ENCODE data around the gene COX8A.

COX8A gene

DNA sequence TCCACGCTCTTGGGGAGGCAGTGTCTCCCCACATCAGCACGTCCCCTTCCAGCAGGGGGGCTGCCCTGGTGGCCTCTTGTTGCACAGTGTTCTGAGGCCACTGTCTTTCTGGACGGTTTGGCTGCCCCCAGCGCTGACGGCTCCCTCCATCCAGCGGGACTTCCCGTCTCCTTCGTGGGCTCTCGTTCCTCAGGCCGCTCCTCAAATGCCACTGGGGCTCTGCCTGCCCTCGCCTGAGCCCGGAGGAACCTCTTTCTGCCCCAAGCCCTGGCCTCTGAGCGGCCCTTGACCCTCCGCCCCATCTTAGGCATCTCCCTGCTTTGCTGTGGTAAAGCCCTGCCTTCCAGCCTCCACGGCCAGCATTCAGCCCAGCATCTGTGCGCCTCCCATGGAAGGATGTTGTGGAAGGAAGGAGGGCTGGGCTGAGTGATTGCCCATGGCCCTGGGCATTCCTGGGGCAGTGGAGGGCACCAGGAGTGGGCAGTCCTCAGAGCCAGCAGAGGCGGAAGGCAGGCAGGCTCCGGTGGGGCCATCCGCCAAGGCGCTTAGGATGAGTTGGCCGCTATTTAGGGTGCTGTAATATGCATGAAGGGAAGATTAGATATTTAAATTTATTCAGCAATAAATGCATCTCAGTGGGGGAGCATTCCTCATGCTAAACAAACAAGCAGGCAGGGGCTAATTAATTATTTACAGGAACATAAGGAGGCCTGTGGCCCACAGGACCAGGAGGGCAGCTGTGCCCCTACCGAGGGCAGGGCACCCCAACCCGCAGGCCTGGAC is 29.6 kb downstream of the COX8A start:
- DNase-seq (ENCODE audit: low read depth) = no peak
- TF ChIP-seq, protein P1, sequence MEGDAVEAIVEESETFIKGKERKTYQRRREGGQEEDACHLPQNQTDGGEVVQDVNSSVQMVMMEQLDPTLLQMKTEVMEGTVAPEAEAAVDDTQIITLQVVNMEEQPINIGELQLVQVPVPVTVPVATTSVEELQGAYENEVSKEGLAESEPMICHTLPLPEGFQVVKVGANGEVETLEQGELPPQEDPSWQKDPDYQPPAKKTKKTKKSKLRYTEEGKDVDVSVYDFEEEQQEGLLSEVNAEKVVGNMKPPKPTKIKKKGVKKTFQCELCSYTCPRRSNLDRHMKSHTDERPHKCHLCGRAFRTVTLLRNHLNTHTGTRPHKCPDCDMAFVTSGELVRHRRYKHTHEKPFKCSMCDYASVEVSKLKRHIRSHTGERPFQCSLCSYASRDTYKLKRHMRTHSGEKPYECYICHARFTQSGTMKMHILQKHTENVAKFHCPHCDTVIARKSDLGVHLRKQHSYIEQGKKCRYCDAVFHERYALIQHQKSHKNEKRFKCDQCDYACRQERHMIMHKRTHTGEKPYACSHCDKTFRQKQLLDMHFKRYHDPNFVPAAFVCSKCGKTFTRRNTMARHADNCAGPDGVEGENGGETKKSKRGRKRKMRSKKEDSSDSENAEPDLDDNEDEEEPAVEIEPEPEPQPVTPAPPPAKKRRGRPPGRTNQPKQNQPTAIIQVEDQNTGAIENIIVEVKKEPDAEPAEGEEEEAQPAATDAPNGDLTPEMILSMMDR (IDR thresholded peaks at IDR 0.05; ENCODE audit: low read length, missing control alignments) = no peak
- H3K4me3 ChIP-seq (replicated peaks; ENCODE audit: low read depth, low read length) = no peak overlapping the region

DNA sequence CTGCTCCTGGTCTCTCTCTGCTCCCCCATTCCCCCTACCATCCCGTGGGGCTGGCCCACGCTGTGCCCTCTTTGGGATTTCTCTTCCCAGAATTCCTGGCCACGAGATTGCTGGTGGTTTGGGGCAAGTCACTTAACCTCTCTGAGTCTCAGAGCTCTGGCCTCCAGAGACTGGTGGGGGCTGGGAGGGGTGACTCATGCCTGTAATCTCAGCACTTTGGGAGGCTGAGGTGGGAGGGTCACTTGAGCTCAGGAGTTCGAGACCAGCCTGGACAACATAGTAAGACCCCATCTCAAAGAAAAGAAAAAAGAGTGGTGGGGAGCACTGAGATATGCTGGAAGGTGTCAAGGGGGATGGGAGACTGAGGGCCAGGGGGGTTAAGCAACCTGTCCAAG is 30.2 kb downstream of the COX8A start:
- no peak overlapping the region for H3K4me3 ChIP-seq (replicated peaks; ENCODE audit: low read depth, low read length)
- no peak for DNase-seq (ENCODE audit: low read depth)
- TF ChIP-seq, protein P1 (IDR thresholded peaks at IDR 0.05; ENCODE audit: low read length, missing control alignments) = no peak

DNA sequence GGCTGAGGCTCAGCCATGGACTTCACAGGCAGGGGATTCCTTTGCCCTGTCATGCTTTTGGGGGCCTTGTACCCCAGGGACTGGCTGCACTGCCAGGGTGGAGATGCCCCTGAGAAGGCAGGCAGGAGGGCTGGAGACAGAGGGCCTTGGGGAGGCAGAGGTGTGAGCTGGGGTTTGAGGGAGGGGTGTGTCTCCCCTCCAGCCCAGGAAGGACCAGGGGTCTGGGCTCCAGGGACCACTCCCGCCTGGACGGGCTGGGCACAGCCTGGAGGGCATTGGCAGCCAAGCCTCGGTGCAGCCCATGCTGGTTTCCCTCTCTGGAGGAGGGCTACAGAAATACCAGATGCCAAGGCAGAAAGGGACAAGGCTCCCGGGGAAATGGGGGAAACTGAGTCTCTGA is 31.3 kb downstream of the COX8A start:
- no peak overlapping the region for H3K4me3 ChIP-seq (replicated peaks; ENCODE audit: low read depth, low read length)
- TF ChIP-seq, protein P1 (IDR thresholded peaks at IDR 0.05; ENCODE audit: low read length, missing control alignments) = no peak
- DNase-seq (ENCODE audit: low read depth) = no peak

DNA sequence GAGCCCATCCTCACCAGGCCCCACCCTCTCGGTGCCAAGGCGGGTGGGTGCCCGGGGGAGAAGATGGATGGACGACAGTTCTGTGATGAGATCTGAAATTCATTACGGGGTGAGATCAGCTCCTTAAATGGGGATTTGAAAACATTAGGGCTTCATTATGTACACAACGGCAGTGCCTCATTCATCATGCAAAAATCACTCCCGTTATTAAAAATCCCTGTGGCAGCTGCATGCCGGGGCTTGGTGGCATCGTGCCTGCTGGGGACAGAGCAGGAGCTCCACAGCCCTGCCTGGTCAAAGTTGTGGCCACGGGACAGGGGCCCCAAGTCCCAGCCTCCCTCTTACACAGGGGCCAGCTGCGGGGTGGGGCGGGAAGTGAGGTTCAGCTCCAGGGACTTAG is 32.0 kb downstream of the COX8A start:
- TF ChIP-seq, protein P1 (IDR thresholded peaks at IDR 0.05; ENCODE audit: low read length, missing control alignments) = no peak
- no peak for DNase-seq (ENCODE audit: low read depth)
- H3K4me3 ChIP-seq (replicated peaks; ENCODE audit: low read depth, low read length) = no peak overlapping the region

DNA sequence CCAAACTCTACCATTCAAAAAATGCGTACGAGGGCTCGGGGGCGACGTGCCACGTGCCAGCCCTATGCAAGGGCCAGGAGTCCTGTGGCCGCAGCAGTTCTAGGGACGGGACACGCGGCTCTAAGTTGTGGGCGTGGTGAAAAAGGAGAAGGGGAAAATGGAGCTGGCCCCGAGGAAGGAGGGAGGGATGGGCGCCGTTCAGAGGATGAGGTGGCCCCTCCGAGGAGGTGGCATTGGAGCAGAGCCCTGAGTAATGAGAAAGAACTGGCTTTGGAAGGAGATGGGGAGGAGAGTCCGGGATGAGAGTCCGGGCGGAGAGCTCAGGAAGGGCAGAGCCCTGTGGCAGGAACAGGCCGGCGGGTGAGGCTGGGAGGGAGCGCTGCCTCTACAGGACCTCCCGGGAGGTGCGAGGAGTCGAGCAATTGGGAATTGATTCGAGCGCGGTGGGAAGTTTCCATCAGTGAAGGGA is 32.8 kb downstream of the COX8A start:
- H3K4me3 ChIP-seq (replicated peaks; ENCODE audit: low read depth, low read length) = no peak overlapping the region
- DNase-seq (ENCODE audit: low read depth) = peak; percentile 10
- TF ChIP-seq, protein P1 (IDR thresholded peaks at IDR 0.05; ENCODE audit: low read length, missing control alignments) = no peak

DNA sequence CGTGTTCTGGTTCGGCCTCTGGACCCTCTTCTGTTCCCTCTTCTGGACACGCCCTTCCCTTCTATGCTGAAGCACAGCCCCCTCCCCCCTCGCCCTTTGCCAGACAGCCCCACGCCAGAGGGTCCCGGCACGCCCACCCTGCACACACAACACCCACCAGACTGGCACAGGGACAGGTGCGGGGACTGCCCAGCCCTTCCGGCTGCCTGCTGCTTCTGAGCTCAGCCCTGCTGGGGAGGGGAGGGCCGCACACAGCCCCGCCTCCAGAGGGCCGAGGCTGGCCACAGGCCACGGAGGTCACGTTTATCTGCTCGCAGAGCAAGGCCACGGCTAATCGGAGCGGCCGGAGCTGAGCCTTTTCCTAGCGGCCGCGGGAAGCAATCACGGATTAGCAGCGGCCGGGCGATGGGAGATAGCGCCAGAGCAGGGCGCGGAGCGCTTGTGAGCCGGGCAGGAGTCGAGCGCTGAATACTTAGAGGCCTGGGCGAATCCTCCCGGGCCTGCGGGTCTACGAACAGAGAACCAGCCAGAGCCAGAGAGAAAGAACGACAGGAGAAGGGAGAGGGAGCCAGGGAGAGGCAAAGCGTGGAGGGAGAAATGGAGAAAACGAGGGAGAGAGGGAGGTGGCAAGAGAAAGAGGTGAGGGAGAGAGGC is 33.3 kb downstream of the COX8A start:
- DNase-seq (ENCODE audit: low read depth) = peak; percentile 30
- TF ChIP-seq, protein P1 (IDR thresholded peaks at IDR 0.05; ENCODE audit: low read length, missing control alignments) = peak; percentile 11
- peak overlapping the region; percentile 17 for H3K4me3 ChIP-seq (replicated peaks; ENCODE audit: low read depth, low read length)
